Subcutaneous adipose tissue (tissue), 4 donors: ENCODE measurements around the gene IQCF2. TPM values are rescaled to one million over a fixed set of nuclear protein-coding genes. Genes with fewer than 3 reads are reported as not detected.

Experiments used
- CTCF ChIP-seq: fragments of 450-650 bp; IDR thresholded peaks from one replicate; pipeline ENCODE4 v1.5.1; 2016; ENCODE audit warnings: low read depth, mild to moderate bottlenecking, control low read depth, antibody characterized with exemption, moderate library complexity
- total RNA-seq, 4 donors: library from RNA; depleted of rRNA; stranded (reverse); fragments of >200 nt; gene quantifications; one replicate each; pipeline ENCODE4 v1.1.0, GENCODE V29; 2016

Gene IQCF2
- total RNA-seq, 4 donors from 2014 or later, result not detected

- no peak for TF ChIP-seq CTCF
These were observed 41.6 kb upstream of the IQCF2 start for GRCh38 chr3:51819709-51820406.

- TF ChIP-seq CTCF, result no peak
These were observed 33.1 kb upstream of the IQCF2 start for GRCh38 chr3:51828297-51828696.

- no peak for TF ChIP-seq CTCF
These were observed 31.1 kb upstream of the IQCF2 start for GRCh38 chr3:51830345-51830744.

- TF ChIP-seq CTCF, result no peak
These were observed 30.5 kb upstream of the IQCF2 start for GRCh38 chr3:51830836-51831385.

GRCh38 chr3:51836606-51837005 is 24.8 kb upstream of the IQCF2 start:
- TF ChIP-seq CTCF, result no peak

- no peak for TF ChIP-seq CTCF
These were observed 16.3 kb upstream of the IQCF2 start for GRCh38 chr3:51845129-51845528.

- TF ChIP-seq CTCF, result no peak
These were observed 1.5 kb downstream of the IQCF2 start for GRCh38 chr3:51862886-51863285.
